Lower leg skin (tissue), 3 donors: Measurements from ENCODE around the gene MYT1.

Source experiments
- CTCF ChIP-seq, 3 donors: fragments of 450-650 bp; IDR thresholded peaks; one replicate each; pipeline ENCODE4 v1.5.1; 2016; ENCODE audit warnings: antibody characterized with exemption in 3 of 3, mild to moderate bottlenecking in 3 of 3, moderate library complexity in 2 of 3
- POLR2A ChIP-seq, 2 donors: fragments of 450-650 bp; IDR thresholded peaks; one replicate each; pipeline ENCODE4 v1.6.1; 2016 to 2017; ENCODE audit warnings: antibody characterized with exemption in 2 of 2, mild to moderate bottlenecking in 1 of 2, moderate library complexity in 1 of 2

- TF ChIP-seq CTCF (IDR thresholded peaks at IDR 0.05) = no peak
- TF ChIP-seq POLR2A (IDR thresholded peaks at IDR 0.05) = no peak
Measured at GRCh38 chr20:64146301-64146935, 17.8 kb upstream of the MYT1 start.
